HG03097 (cell line): Measurements from ENCODE around the gene SOBP.
A peak's percentile ranks its signal among the peaks of the same experiment; 100 is the strongest.

Source experiments
- ATAC-seq: cut with Tn5 transposase; IDR thresholded peaks from one replicate; pipeline ENCODE4 v1.9.1; 2021; ENCODE audit not compliant: unreplicated experiment, low FRiP score

Gene SOBP

DNA sequence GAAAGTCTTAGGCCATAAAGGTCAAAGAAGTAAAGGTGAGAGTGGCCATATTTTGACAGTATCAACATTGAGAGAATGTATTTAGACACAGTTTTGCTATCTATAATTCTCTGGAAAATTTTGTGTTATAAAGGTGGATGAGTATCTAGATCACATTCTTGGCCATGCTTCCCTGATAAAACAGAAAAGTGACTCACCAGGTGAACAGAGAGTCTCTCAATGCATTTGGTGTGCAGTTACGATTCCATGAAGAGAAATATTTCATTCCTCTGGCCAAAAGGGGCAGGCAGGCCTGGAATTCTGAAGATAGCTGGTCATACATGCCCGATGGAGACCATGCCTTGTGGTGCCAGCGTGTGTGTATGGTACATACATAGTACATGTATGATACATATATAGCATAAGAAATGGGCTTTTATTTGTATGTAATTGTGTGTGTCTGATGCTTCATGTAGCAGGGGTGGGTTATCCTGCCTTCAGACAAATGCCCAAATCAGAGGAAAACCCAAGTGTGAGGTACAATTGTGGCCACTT lies 164.0 kb downstream of the SOBP start:
- ATAC-seq: no peak

DNA sequence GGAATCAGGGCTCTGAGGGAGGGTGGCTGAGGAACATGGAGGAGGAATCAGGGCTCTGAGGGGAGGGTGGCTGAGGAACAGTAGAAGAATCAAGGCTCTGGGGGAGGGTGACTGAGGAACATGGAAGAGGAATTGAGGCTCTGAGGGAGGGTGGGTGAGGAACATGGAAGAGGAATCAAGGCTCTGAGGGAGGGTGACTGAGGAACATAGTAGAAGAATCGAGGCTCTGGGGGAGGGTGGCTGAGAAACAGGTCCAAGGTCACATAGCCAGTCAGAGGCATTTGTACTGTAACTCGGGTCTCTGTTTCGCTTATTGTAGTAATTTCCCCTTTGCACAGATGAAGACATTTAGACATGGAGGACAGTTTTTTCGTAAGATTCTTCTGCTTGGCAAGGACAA lies 164.8 kb downstream of the SOBP start:
- ATAC-seq: no peak

- no peak for ATAC-seq
These were observed 165.3 kb downstream of the SOBP start for GRCh38 chr6:107655245-107655644.

DNA sequence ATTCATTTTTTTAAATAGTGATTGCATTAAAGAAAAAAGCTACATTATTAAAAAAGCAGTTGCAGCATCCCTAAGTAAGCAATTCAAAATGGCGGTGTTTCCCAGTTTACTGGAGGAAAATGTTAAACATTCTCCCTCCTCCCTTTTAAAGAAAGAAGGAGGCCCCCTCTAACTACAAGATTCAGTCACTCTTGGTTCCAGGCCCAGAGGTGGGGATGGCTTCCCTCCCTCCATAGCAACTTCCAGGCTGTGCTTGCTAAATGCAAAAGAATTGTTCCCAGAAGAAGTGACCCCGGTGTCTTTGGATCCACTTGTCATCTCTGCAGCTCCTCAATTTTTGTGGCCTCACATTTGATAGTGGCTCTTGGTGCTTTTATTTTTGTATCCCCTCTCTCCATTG lies 165.9 kb downstream of the SOBP start:
- ATAC-seq: no peak

GRCh38 chr6:107656401-107656800 lies 166.5 kb downstream of the SOBP start:
- no peak for ATAC-seq

GRCh38 chr6:107656883-107657282 lies 167.0 kb downstream of the SOBP start:
- ATAC-seq: no peak

DNA sequence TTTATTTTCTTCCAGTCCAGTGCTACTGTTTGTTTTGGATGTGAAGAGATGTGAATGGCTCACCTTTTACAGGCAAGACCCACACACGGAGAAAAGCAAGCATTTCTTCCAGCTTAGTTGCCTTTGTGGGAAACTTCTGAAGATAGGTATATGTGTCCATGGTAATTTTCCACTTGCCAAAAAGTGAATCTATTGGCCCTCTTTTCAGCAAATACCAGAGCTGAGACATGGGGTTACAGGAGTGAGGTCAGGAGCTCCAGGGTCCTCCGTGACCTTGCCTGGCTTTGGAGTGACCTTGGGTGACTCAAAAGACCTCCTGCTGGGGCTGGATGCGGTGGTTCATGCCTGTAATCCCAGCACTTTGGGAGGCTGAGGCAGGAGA lies 167.4 kb downstream of the SOBP start:
- ATAC-seq: no peak

- ATAC-seq: peak; percentile 85
These were observed 168.0 kb downstream of the SOBP start for GRCh38 chr6:107657755-107658461.

DNA sequence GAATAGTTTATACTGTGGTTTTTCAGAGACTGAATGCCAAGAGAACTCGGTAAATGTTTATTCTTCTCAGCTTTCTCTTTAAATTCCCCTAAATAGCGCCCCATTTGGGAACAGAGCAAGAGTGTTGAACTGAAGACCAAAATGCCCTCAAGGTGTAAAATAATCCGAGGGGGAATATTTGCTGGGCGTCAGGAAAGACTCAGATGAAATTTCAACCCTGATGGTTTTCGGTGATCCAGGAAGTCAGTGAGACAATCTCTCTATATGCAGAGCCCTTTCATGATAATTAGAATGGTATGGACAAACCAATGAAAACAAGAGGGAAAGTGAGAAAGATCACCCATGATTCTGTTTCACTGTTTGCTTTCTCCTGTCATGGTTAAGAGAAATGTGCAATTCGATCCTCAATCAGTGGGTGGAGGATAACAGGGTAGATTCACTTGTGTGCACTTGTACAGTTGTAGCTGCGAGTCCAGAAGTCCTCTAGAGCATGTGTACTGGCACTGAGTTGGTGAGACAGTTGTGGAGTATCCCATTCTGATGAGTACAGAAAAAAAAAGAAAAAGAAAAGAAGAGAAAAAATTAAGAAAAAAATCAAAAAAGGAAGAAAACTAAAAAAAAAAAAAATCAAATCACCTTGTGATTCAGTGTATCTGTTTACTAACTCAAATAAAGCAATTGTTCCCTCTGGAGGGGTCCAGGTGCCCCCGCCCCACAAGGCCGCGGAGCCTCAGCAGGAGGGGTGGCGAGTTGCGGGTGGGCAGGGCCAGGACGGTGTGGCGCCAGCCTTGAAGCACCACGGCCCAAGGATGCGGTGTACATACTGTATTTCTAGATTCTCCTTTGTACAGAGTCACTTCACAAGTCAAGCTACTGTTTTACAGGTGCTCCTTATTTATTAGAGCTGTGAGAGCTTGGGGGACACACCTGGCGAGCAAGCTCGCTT lies 169.3 kb downstream of the SOBP start:
- ATAC-seq: no peak

- no peak for ATAC-seq
These were observed 170.9 kb downstream of the SOBP start for GRCh38 chr6:107660839-107661238.

DNA sequence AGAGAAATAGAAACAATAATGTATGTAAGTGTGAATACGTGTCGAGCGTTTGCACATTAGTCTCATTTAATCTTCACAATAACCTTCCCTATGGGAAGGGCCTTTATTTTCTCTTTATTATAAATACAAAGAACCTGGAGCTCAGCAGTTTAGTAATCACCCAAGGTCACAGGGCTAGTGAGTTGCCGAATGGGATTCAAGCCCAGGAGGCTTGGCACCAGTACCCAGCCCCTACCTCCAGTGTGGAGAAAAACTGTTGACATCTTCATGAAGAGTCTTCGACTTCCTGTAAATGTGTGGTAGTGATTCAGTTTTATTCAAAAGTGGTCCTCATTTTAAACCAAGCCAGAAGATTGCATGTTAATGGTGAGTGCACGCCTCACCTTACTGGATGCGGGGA lies 171.4 kb downstream of the SOBP start:
- no peak for ATAC-seq

DNA sequence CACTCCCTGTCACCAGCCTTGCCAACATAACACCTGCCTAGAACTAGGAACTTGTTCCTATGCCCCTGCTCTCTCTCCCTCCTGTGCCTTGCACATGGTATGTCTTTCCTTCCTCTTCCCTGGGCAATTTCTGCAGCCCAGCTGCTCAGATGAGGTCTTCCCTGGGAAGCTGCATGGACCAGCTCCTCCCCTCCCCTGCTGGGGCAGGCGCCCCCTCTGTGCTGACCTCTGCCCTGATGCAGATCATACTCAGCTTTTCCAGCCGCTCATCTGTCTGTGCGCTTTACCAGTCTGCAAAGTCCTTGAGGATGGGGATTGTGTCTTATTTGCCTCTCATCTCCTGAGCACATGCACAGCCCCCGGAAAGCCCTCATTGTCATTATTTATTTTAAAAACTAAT lies 172.4 kb downstream of the SOBP start:
- ATAC-seq: no peak

GRCh38 chr6:107663308-107663707 lies 173.4 kb downstream of the SOBP start:
- ATAC-seq: no peak

GRCh38 chr6:107665382-107665781 lies 175.5 kb downstream of the SOBP start:
- ATAC-seq: no peak

GRCh38 chr6:107666084-107666980 lies 176.4 kb downstream of the SOBP start:
- no peak for ATAC-seq

DNA sequence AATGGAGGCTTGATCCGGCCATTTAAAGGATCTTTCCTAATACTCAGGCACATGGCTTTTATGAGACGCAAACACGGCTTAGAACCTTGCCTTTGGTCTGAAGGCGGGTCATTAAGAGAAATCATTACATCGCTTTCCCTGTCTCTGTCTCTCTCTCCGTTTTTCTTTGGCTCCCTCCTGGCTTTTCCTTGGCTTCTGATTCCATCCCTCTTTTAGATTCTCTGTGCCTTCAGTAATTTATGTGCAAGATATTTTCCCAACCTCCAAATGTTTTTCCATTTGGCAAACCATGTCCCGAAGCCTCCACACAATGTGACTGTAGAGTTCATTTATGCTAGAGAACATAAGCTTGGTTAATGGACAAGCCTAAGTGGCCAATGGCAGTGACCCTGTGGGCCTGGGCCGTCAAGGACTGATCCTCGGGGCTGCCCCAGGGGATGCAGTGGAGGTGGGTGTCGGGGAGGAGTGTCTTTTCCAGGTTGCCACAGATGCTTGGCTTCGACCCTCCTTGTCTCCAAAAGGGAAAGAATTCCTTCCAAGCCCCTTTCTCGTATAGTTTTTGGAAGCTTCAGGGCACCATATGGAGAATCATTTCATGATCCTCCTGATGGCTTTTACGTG lies 177.2 kb downstream of the SOBP start:
- ATAC-seq: no peak

DNA sequence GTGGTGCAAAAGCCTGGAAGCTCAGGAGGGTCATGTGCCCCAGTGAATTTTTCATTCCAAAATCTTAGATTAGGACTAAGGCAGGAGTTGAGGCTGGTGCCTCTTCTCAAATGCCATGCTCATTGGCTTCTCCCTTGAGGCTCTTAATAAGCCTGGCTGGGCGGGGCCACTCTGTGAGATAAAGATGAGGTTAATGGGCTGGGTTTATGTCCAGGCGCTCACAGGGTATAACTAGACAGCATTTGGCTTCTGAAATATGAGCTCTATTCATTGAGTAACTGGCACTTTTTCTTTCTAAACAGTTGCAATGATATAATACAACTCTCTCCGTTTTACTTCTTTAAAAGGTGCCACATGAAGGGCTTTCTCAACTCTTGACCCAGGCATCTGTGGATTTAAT lies 177.9 kb downstream of the SOBP start:
- no peak for ATAC-seq

DNA sequence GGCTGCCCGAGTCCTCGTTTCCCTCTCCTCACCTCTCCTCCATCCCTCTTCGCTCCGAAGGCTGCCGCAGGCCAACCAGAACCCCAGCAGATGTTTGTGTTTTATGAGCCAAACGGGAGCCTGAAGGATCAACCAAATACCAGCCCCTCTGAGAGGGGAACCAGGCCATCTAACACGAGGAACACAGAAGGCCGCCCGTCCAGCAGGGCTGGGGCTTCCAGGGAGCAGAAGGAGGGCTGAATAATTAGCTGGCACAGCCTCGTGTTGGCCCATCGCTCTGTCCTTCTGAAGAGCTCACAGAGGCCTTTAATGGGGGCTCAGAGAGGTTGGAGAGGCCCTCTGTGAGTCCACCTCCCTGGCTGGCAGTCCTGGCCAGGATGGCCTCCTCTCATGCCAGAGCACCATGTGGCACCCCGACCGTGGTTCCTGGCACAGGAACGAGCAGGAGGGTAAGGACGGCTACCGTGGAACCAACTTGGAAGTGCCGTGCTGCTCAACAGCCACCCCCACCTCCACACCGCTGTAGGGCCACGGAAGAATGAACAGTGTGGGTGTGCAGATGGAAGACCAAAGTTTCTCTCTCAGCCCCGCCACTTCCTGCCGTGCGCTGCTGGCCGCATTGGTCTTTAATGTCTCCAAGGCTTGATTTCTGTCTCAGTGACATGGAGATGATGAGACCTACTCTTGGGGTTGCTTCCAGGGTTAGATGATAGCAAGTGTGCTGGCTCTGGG lies 179.0 kb downstream of the SOBP start:
- no peak for ATAC-seq

DNA sequence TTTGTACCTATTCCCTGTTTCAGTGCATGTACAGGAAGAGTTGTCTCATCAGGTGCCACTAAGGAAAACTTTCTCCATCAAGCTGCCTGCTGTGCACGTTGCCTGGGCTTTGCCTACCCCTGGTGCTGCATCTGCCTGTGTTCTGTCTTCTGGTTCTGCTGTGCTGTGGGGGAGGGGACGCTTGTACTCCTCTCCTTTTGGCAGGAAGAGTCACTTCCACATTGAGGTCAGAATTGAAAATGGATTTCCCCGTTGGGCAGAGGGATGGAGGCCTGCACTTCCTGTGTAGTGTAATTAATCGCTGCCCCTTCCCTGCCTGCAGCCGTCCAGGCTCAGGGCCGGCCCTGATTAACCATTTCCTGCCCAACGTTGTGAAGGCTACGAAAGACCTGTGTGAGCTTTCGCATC lies 180.9 kb downstream of the SOBP start:
- ATAC-seq: peak; percentile 45

DNA sequence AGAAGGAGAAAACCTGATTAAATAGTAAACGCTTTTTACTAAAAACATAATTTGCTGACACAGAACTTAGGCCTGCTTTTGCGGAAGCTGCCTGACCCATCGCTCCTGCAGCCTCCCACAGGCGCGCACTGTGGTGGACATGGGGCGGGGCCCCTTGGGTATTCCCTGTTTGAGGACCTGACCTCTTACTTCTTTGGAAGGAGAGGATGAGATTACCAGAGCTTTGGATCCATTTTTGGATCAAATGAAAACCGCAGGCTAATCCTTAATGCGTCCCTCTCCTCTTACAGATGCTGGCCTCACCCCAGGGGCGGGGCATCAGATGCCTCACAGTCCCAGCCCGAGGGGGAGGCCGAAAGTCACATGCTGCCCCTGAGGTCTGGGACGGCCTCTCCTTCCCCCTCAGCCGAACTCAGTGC lies 183.2 kb downstream of the SOBP start:
- no peak for ATAC-seq
